ENCODE results near the gene PER2. TPM values are rescaled to one million over a fixed set of nuclear protein-coding genes. Genes with fewer than 3 reads are reported as not detected.

PER2 gene
- total and polyA plus RNA-seq, 8 donors, result 4.4 to 188 (median 23.2) TPM

GRCh38 chr2:238281826-238282480 is 6.5 kb downstream of the PER2 start:
- intact Hi-C loops (cut with DNase I; ENCODE audit: low total_unique reads), result no loop called here

GRCh38 chr2:238280083-238280825 is 8.2 kb downstream of the PER2 start:
- no peaks in the 10 kb centered on the region for H3K27me3 ChIP-seq
- DNase-seq, result no peak
- H3K27ac ChIP-seq, result no peak overlapping the region
- WGBS, 5 donors, result 77 to 84% (median 80%) methylated on average over 11 to 12 of the region's 12 CpGs
- H3K36me3 ChIP-seq, result peaks cover 25 to 33% (median 26%) of the 10 kb centered on the region in 4 donors
- no peak overlapping the region for H3K4me3 ChIP-seq
- peaks cover 19 to 70% (median 60%) of the 10 kb centered on the region in 4 donors for H3K4me1 ChIP-seq
- no peaks in the 10 kb centered on the region for H3K9me3 ChIP-seq
- TF ChIP-seq POLR2A (IDR thresholded peaks at IDR 0.05) (no peak), CTCF (IDR thresholded peaks at IDR 0.05) (no peak), EP300 (IDR thresholded peaks at IDR 0.05) (no peak), POLR2AphosphoS5 (IDR thresholded peaks at IDR 0.05) (no peak)
- intact Hi-C loops (cut with DNase I; ENCODE audit: low total_unique reads), result no loop called here

More at GRCh38 chr2:238281826-238282480, 6.5 kb downstream of the PER2 start:
- H3K4me3 ChIP-seq, result no peak overlapping the region
- H3K27me3 ChIP-seq, result no peaks in the 10 kb centered on the region
- H3K9me3 ChIP-seq, result no peaks in the 10 kb centered on the region
- H3K27ac ChIP-seq, result peak overlapping the region in 1 of 5 donors; percentile 99
- H3K36me3 ChIP-seq, result peaks cover 9 to 16% (median 9%) of the 10 kb centered on the region in 4 donors
- 84 to 91% (median 86%) methylated on average over 13 of the region's 13 CpGs for WGBS, 5 donors
- H3K4me1 ChIP-seq, result peaks cover 34 to 87% (median 76%) of the 10 kb centered on the region in 4 donors
- DNase-seq, result no peak
- TF ChIP-seq CTCF (IDR thresholded peaks at IDR 0.05) (no peak), POLR2A (IDR thresholded peaks at IDR 0.05) (no peak), EP300 (IDR thresholded peaks at IDR 0.05) (no peak)

DNA sequence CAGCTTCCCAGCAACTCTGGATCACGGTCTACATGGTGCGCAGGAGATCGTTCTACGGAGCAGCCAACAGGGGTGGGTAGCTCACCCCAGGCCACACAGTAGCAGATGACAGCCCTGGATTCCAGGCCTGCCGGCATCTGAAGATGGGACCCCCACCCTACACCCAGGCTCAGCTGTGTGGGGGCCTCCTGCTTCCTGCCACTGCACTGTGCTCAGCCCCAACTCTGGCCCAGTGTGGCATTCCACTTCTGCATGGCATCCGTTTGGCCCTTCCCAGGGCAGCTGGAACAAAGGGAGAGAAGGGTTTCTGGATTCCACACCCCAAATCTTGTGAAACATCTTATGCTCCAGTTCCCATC is 9.1 kb downstream of the PER2 start:
- Histone ChIP-seq H3K4me1 (peaks cover 12 to 69% (median 54%) of the 10 kb centered on the region in 4 donors), H3K4me3 (no peak overlapping the region), H3K27ac (no peak overlapping the region), H3K27me3 (no peaks in the 10 kb centered on the region), H3K36me3 (peaks cover 33 to 43% (median 36%) of the 10 kb centered on the region in 4 donors), H3K9me3 (no peaks in the 10 kb centered on the region)
- WGBS, 5 donors, result 77 to 96% (median 92%) methylated on average over 6 of the region's 6 CpGs
- TF ChIP-seq POLR2A (IDR thresholded peaks at IDR 0.05) (no peak), POLR2AphosphoS5 (IDR thresholded peaks at IDR 0.05) (no peak), EP300 (IDR thresholded peaks at IDR 0.05) (no peak), CTCF (IDR thresholded peaks at IDR 0.05) (no peak)
- intact Hi-C loops (cut with DNase I; ENCODE audit: low total_unique reads), result no loop called here
- DNase-seq, result no peak

- Histone ChIP-seq H3K9me3 (no peaks in the 10 kb centered on the region), H3K36me3 (peaks cover 39 to 48% (median 41%) of the 10 kb centered on the region in 4 donors), H3K27ac (no peak overlapping the region), H3K27me3 (no peaks in the 10 kb centered on the region), H3K4me3 (no peak overlapping the region), H3K4me1 (peaks cover 7 to 68% (median 53%) of the 10 kb centered on the region in 4 donors)
- intact Hi-C loops (cut with DNase I; ENCODE audit: low total_unique reads), result no loop called here
- 65 to 81% (median 69%) methylated on average over 9 of the region's 9 CpGs for WGBS, 5 donors
- TF ChIP-seq CTCF (IDR thresholded peaks at IDR 0.05) (no peak), POLR2AphosphoS5 (IDR thresholded peaks at IDR 0.05) (no peak), POLR2A (IDR thresholded peaks at IDR 0.05) (no peak), EP300 (IDR thresholded peaks at IDR 0.05) (no peak)
- DNase-seq, result no peak
These were observed 9.6 kb downstream of the PER2 start for GRCh38 chr2:238278626-238279323.
